A204.1 (cell line): ENCODE data around the gene FLT1.

Experiments used
- FAIRE-seq: peaks from 2 replicates; lab custom pipeline; 2012; peaks lifted over from hg19 to GRCh38; lab: Jason Lieb, UNC

Gene FLT1

DNA sequence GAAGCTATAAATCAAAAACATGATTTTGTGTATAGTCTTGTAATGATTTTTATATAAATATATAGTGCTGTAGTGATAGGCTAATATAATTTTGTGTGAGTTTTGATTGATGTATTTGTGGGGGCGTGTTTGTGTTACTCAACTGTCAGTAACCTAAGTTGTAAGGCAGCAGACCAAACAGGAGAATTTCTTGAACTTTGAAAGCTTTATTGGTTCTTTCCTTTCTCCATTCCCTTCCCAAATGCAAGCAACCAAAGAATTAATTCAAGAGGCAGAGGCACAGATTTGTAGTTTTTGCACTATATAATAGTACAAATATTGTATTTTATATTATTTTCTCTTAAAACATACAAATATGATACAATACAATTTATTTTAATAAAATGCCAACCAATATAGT is 109.6 kb downstream of the FLT1 start:
- FAIRE-seq = no peak

DNA sequence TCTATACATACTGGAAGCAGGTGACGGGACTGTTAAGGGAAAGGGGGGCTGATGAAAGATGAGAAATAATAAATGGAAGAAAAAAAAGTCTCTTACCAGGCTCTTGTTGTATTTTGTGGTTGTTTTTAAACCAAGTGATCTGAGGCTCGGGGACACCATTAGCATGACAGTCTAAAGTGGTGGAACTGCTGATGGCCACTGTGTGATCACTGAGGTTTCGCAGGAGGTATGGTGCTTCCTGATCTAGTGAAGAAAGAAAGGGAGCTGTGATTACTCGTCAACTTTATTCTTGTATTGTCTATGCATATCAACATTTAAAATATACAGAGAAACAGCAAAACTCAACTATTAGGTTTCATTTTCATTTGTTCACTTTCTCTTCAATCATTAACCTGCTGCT is 110.1 kb downstream of the FLT1 start:
- no peak for FAIRE-seq

DNA sequence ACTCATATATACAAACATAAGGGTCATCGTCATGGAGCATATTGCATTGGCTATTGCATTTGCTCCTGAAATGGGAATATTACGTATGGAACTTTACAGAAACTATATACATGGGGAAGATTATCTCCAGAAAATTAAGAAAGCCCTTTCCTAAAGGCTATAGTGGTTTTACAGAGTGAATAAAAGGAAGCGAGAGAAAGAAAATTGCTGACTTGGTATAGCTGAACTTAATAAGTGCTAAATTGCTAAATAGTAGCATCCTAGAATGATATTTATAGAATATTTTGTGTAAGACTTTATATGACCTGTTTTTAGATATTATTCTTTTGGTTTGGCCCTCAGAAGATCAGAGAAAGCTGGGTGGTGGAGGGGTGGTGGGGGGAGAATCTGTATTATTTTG is 114.6 kb downstream of the FLT1 start:
- FAIRE-seq = no peak

DNA sequence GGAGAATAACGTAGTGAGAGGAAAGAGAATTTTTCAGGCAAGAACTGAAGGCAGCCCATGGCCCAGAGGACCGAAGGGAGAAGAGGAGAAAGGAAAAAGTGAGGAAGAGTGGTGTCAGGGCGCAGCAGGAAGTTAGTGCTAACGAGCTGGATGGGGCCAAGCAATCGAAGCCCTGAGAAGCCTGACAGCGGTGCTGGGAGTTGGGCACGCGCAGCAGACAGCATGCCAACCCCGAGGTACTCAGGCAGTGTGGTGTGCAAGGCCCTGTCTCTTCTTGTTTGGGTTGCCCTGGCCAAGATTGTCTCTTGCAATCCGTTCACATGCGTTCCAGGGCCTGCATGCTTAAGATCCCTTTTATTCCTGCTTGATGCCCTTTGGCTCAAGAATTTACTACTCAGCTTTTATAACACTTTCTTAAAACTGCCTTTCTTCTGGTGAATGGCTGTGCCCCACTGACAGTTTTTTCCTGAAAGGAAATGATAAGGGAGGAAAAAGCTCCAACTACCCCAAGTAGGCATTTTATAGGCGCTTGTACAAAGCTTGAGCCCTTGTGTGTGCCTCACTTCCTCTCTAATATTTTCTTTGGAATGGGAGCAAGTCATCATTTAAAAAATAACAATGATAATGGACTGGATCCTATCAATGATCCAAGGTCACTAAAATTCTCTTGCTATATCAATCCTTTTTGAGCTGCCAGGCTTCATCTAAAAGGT is 115.4 kb downstream of the FLT1 start:
- no peak for FAIRE-seq

DNA sequence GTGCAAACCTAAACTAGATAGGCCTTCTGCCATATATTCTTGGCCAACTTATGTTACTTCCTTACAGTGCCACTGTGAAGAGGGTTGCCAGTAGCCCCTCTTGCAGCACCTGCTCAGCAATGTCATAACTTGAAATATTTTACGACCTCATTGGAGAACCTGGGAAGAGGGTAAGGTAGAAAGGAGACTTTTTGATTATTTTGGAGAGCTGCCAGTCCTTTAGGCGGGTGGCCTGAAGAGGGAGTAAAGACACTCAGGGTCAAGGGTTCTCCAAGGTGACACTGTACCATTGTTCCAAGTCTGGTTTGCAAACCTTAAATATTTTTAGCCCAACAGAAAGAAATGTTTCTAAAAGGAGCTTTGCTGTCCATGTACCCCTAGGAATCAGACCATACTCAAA is 118.3 kb downstream of the FLT1 start:
- no peak for FAIRE-seq

DNA sequence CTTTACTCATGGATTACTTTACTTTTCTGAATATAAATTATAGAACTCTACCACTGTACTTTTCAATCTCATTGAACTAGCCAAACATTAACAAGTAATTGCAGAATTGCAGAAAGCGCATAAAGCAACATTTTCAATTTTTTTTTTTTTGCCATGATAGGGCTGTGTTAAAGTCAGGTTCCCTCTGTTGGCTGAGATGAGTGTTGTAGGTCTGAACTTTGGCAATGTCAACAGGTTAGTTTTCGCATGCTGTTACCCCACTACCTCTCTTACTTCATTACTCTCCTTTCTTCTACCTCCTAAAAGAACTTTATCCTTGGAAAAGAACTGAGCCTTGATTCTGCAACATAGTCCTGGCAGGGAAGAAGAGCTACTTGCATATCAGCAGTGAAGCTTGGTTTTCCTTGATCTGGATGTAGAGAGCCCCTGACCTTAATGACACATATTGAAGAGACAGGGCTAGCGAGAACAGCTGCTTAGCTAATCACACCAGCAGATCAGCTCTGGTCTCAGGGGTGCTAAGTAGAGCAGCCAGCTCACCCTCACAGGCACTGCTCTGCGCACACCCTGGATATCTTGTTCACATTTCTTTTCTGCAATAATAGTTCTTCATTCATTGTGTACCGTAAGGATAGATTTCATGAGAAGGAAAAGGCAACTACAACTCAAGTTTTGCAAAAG is 119.5 kb downstream of the FLT1 start:
- no peak for FAIRE-seq

DNA sequence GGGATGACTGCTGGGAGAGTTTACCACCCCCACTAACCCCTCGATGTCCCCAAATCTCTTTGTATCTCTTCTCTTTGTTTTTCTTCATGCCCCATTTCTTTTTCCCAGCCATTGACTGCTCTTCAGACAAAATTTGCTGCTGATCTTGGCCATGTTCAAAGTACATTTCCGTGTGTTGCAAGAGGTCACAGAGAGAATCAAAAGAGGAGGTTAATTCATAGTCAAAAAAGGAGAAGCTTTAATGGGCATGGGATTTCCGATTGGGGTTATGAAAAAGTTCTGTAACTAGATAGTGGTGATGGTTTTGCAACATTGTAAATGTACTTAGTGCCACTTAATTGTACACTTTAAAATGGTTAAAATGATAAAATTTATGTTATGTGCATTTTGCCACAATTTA is 121.1 kb downstream of the FLT1 start:
- no peak for FAIRE-seq

DNA sequence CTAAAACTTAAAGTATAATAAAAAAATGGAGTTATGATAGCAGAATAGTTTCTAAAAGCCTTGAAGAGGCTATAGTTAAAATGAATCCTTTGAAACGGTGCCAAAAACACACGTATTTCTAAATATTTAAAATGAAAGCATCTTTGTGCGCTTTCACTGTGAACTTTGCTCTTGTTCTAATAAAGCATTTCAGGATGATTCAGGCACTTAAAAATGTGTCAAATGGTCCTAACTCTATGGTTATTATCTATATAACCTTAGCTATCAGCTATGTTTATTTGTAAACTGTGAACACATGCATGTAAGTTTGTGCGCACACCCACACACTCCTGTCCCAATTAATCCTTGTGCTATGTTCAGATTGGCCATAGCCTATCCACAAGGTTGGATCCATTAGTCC is 124.5 kb downstream of the FLT1 start:
- FAIRE-seq = no peak

DNA sequence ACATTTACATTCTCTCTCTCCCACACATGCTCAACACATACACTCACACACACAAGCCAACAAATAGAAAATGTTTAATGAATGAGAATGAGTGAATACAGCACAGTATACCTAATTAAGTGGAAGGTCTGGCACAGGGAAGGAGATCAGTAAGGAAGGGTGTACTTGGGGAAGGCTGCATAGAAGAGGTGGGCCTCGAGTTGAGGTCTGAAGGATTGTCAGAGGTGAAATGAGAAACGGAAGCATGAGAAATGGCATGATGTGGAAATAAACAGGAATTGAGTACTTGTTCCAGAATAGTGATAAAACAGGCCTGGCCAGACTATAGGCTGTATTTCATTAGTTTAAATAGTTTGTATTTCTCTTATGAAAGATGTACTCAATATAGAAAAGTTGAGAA is 136.2 kb downstream of the FLT1 start:
- FAIRE-seq = no peak

DNA sequence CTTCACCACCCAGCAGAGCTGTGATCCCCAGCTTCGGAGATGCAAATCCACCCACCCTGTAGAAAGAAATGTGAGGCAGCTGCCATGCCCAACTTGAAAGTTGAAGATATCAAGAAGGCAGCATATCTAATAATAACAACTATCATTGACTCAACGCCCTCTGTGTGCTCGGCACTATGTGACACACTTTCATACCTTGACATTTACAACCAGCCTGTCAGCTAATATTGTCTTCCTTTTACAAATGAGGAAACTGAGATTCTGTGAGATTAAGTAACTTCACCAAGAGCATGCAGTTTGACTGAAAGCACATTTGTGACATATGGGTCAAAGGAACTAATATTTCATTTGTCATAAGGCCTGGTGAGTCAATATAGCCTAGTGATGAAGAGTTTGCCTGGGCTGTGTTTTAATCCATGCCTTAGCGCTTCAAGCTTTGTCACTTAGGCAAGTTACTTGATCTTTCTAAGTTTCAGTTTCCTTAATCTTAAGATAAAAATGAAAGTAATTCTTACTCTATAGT is 137.0 kb downstream of the FLT1 start:
- FAIRE-seq = no peak

DNA sequence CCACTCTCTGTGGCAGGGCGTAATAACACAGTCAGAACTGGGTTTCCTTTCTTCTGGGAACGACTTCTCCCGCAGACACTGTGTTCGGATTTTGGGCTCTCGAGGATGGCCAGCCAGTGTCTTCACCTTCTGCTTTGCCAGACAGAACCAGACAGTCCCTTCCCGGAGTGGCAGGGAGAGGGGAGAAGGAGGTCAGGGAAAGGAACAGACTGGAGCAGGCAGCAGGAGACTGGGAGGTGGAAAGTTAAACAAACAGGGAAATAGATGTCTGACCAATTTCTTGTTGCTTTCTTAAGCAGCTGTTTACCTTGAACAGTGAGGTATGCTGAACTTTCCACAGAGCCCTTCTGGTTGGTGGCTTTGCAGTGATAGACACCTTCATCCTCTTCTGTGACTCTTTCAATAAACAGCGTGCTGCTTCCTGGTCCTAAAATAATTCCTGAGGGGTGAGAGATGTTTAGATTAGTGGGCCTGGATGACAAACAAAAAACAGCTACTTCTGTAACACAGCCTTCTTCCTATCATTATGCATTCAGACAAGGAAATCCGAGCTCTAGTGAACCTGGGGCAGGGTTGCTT is 137.6 kb downstream of the FLT1 start:
- no peak for FAIRE-seq

DNA sequence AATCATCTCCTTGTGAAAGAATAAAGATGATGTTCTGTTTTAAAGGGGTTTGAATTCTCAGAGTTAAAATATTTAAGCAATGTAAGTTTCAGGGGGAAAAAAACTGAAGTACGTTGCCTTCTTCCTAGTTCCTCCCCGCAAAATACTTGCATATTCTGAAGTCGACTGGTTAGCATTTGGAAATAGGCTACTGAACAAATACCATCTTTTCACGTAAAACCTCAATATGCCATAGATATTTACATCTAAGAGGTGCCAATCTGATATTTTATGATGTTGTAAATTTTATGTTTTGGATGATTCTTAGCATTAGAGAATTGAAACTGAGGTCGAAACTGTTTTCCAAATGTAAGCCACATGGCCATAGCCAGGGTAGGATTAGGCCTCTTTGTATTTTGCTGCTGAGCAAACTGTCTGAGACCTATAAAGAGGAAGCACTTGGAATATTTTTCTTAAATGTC is 138.3 kb downstream of the FLT1 start:
- no peak for FAIRE-seq

DNA sequence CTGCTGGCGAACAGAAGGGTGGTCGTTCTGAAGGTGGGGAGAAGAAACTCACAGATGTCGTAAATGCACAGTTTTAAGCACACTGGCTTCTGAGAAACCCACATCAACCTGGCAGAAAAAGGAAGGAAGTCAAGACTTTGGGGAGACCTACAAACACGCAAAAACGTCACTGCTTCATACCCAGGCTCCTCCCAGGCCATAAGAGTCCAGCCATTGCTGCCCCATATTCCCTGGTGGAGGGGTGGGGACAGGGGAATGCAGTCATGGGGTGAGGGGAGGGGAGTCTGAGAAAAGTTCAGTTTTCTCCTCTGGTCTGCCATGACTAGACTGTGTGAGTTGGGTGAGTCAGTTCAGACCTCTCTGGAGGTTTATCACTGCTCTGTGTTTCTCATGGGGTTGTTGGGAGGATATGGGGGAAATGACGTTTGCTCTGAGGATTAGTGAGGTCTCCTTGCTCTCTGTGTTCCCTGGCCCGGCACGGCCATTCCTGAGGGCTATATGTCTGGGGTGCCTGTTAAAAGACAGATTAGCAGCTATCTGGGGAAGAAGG is 139.0 kb downstream of the FLT1 start:
- no peak for FAIRE-seq

DNA sequence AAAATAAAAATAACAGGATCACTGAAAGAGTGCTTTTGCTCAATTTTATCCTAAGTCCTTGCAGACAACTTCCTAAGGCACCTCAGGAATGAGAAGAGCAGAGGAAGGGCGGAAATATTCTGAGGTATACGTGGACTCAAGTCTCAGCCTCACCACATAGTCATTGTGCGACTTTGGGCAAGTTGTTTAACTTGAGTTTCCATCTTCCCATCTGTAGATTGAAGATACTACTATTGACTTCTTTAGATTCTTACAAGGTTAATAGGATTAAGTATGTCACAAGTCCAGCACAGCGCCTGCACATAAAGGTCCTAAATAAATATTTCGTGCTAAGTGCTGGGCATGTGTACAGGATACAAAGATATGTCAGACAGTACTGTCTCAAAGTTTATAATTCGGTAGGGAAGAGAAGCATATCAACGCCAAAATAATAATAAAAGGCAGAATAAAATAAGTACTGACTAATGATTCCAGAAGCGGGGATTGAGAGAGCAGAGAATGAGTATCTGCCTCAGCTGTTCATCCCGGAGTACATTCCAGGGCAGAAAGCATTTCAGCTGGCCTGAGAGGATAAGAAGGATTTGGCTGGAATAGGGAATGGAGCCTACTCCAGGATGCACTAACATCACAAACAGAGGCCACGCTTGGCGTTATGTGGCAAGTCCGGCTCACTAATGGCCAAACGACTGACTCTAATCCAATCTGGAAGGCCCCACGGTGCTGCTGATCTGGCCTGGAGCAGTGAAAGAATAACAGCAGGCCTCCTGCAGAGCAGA is 139.7 kb downstream of the FLT1 start:
- FAIRE-seq = no peak

DNA sequence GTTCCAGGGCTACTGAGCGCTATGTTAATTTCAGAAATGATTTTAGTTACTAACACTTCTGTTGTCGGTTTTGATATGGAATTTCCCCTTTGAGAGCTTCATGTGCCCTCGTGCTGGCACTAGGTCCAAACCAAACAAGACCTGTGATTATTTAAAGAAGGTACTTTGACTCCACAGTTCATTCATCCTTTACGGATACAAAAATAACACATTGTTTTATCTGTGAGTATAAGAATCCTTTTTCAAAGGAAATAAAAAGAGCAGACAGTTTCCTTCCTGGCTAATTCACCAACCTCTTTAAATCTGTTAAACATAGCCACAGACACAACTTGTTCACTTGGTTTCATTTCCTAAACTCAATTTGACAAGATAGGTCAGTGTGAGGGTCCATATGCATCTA is 141.2 kb downstream of the FLT1 start:
- no peak for FAIRE-seq

DNA sequence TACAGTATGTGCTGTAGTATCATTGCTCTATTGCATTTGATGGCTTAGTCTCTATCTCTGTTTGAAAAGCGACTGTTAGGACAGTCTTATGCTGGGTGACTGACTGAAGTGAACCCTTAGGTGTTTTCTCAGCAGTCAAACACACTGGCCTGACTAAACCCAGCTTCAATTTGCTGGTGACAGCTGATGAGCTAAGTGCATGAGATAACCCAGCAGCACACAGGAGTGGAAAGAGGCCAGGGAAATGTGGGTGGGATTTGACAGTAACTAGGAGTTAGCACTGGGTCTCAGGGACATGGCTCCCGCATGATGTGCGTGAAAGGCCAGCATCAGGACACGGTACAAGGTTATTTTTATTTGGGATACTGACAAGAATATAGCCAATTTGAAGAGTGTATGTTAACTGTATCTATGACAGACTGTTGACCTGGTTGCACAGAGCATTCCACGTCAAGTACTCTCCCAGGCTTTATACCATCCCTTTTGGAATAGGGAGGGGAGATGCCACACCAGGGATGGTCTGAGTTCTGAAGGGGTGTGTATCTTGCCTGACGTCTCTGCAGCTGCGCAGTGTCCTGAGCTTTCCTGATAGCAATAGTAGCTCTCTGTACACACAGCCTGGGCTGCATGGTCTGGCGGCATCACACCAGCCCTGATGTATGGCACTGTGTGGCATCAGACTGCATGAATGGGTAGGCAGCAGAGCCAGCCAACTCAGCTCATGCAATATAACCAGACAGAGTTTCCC is 144.8 kb downstream of the FLT1 start:
- no peak for FAIRE-seq

DNA sequence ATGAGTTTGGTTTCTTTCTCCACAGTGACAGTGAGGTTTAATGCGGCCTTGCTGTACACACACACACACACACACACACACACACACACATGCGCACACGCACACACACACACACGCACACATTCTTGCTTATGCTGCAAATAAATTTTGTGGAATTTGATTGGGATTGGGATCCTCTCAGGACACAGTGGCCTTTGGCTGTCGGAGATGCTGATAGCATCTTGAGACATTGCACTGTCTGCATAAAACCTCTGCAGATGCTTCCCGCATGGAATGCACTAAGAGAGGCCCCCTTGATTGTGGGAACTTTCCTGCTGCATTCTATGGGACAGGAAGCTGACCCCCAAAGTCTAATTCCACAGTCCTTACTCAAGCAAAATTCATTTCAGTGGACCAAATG is 145.6 kb downstream of the FLT1 start:
- no peak for FAIRE-seq

DNA sequence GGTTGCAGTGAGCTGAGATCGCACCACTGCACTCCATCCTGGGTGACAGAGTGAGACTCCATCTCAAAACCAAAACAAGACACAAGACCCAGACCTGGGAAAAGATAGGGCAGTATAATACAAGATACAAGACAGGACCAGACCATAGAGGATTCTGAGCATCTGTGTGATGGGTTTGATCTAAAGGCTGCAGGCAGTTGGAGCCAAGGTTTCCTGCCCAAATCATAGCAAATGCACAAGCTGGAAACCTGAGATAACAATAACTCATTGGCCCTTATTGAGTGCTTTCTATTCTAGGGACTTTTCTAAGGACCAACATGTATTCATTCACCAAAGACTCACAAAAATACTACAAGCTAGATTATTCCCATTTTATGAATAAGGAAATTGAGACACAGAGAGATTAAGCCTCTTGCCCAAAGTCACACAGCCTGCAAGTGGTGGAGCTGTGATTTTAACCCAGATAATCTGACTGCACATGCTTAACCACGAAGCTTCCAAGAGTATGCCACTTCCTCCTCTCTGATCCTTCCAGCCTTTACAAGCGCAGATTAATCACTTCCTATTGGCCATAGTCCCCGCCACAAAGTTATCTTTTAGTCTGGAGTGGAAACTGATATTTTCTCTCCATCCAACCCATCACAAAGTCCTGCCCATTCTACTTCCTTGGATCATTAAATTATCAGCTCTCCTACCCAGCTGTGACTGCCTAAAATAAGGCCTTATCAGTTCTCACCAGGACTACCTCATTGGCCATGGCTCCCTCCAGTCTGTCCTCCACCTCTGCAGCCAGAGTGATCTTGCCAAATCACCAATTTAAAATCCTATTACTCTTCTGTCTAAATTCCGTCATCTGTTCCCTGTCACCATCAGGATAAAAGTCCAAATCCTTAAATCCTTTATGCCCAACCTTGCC is 147.2 kb downstream of the FLT1 start:
- no peak for FAIRE-seq

DNA sequence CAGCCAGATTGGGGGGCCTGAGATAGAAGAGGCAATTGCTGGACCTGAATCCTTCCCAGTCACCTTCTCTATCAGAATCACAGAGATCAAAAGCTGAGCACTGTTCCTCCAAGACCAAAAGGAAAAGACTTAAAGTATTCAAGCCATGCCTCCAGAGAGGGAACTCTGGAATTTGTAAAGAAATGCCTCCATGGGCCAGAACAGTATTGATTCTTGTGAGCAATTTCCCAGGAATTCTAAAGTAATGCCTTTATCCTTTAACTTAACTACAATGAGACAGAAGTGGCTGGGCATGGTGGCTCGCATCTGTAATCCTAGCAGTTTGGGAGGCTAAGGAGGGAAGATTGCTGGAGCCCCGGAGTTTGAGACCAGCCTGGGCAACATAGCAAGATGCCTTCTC is 148.8 kb downstream of the FLT1 start:
- FAIRE-seq = no peak

DNA sequence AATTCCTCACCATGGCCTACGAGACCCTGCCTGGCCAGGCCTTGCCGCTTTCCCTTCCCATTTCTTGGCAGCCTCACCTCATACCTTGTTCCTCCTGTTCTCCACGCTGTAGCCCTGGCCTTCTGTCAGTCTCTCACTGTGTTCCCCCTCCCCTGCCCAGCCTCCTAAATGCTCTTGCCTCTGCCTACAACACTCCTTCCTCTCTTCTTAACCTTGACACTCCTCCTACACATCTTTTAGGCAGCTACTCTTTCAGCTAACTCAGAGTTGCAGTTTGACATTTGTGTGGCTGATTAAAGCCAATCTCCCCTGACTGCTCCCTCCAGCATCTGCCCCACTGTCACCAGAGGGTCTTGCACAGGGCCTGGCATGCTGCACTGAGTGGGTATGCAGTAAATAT is 150.8 kb downstream of the FLT1 start:
- no peak for FAIRE-seq

DNA sequence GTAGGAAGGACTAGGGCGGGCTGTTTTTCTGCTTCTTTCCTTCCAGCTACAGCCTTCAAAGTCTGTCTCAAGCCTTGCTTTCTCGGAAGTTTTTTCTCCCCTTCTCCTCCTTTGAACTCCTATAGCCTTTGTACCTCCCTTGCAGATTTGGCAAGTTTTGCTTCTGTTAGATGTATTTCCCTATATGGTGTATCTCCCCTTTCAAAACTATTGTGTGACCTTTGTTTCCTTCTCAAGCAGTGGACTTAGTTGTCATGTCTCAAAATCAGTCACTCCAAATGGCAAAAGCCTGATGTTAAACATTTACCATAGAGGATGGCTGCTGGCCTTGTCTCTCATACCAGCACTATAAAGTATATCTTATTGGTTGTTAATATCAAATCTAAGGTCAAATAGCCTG is 152.7 kb downstream of the FLT1 start:
- no peak for FAIRE-seq
